ENCODE data around the gene NUP98.

DNA sequence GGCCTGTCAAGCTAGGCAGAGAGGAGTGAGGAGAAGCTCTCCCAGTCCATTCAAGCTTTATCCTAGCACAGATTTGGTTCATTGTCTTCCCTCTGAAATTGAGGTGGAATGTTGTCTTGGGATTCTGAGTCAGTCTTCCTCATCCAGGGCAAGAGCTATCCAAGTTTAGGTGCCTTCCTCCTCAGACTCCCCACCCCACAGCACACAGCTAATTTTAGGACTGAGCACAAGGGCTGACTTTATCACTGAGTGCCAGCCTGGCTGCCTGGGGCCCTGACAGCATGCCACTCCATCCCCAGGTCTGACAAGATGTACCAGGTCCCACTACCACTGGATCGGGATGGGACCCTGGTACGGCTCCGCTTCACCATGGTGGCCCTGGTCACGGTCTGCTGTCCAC is 13.6 kb upstream of the NUP98 start:
- TF ChIP-seq, protein P1, sequence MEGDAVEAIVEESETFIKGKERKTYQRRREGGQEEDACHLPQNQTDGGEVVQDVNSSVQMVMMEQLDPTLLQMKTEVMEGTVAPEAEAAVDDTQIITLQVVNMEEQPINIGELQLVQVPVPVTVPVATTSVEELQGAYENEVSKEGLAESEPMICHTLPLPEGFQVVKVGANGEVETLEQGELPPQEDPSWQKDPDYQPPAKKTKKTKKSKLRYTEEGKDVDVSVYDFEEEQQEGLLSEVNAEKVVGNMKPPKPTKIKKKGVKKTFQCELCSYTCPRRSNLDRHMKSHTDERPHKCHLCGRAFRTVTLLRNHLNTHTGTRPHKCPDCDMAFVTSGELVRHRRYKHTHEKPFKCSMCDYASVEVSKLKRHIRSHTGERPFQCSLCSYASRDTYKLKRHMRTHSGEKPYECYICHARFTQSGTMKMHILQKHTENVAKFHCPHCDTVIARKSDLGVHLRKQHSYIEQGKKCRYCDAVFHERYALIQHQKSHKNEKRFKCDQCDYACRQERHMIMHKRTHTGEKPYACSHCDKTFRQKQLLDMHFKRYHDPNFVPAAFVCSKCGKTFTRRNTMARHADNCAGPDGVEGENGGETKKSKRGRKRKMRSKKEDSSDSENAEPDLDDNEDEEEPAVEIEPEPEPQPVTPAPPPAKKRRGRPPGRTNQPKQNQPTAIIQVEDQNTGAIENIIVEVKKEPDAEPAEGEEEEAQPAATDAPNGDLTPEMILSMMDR (IDR thresholded peaks at IDR 0.05; ENCODE audit: poor library complexity): no peak
- no peak for TF ChIP-seq EZH2 (IDR thresholded peaks at IDR 0.05; ENCODE audit: borderline replicate concordance)
